ENCODE results near the gene ADD2.

The ADD2 gene

GRCh38 chr2:70717431-70718038 is 50.5 kb downstream of the ADD2 start:
- DNase-seq, result no peak

DNA sequence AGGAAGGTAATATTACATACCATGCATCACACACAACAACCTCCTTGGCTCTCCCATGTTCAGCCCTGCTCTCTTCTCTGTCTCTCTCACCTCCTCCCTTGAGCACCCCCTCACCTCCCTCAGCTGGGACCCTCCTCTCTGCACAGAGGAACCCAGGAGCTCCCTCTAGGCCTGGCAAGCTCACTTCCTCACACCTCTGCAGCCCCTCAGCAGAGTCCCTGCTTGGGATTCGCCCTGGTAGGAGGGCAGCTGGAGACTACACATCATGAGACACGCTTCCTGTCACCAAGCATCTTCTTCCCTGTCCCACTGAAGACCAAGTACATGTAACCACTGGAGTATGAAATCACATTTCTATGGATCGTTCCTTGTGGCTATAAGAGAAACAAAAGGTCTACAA is 51.0 kb downstream of the ADD2 start:
- no peak for DNase-seq

GRCh38 chr2:70716131-70716743 is 51.8 kb downstream of the ADD2 start:
- DNase-seq, result no peak

DNA sequence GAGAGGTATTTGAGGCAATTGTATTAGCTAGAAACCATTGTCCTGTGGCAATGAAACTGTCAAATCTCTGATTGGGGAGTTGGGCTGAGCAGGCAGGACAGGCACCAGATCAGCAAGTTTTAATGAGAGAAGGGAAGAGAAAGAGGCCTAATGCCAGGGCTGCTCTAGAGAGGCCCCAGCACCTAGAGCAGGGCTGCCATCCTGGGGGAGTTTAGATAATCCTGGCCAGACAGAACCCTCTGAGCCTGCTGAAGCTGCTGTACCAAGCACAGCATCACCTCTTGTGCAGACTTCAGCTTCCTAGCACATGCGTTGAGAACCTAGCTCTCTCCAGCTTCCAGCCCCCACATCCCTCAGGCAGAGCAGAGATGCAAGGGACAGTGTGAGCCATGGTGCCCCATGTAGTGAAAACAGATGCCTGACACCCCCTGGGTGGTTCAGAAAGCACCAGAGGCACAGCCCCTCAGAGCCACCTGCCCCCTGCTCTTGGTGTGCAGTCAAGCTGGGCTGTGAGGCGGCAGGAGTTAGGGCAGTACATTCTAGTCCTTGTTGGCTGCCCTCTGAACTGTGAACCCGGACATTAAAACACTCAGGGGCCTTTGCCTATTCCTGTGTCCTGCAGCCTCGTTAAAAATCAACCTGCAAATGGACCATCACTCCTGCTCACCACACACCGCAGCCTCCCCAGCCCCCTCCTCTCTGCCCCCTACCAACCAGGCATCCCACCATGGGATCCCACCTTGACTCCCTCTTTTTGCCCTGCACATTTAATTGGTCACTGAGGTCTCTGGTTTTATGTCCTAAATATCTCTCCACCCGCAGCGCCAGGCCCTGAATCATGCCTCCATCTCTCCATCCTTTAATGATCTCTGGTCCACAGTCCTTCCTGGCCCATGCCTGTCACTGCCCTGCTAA is 52.7 kb downstream of the ADD2 start:
- no peak for DNase-seq

DNA sequence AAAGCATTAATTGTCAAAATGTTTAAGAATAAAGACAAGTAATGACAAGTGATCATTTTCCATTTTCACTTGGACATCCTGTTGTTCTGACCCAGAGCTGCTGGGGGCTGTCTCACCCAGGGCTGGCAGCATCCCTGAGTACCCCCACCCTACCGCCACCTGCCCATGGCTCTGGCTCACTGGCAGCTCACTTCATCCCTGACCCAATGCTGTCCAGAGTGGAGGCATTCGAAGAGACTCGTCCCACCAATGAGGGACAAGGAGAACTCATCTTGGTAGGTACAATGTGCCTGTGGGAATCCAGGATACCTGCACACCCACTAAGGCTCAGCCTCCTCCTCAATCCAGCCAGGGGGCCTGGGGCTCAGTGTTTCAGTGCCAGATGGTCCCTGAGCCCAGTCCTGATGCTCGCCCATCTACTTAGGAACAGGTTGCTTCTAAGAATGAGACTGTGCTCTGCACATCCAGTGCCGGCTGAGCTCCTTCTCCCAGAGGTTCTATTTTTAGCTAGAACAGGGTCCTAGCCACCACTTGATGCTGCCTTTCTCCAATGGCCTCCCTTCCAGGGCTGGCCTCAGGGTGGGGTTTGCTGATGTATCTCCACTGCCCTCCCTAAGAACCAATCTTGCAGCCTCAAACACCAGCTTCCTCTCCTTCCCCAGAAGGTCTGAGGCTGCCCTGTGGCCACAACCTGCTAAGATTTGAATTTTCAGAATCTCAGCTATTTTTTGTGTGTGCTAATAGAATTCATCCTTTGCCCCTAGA is 53.7 kb downstream of the ADD2 start:
- DNase-seq, result no peak

GRCh38 chr2:70712916-70713315 is 55.1 kb downstream of the ADD2 start:
- DNase-seq, result no peak

DNA sequence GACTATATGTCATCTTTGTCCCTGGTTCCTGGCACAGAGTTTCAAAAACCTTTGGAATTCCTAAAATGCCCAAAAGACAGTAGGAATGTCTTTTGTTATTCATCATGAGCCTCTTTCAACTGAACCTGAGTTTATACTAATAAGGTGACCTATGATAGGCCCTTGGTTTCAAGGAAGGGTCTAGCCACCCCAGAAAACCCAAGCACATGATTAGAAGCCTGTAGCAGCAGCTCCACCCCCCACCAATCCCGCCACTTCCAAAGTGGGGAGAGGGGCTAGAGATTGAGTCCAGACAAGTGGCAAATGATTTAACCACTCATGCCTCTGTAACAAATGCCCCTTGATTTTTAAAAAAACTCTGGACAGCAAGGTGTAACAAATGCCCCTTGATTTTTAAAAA is 56.8 kb downstream of the ADD2 start:
- no peak for DNase-seq

GRCh38 chr2:70710038-70710690 is 57.8 kb downstream of the ADD2 start:
- no peak for DNase-seq

DNA sequence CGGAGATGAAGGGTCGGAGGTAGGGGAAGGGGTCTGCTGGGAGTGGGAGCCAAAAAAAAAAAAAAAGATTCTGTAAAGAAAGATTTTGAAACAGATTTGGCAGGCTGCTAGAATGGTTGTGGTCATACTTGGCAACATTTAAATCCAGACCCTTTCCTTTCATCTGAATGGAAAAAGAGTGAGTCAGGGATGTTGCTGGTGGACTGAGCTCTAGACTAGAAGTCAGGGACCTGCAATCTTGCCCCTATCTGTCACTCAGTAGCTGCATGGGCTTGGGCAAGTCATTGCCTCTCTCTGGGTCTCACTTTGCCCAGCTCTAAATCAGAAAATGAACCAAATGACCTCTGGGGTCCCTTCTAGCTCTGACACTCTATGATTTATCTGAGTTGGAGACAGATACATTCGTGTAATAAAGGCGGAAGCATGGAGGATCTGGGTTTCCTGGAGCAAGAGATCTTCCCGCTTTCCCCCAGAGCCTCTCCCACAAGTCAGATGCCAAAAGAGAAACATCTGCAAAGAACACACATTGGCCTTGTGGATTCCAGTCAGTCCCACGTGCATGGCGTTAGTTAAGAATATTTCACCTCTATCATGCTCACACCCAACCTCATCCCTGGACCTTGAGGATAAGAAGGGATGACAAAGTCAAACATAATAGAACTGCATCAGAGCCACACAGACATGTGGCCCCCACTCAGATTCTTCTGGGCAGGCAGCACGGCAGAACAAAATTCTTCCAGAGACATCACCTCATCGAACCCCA is 58.5 kb downstream of the ADD2 start:
- DNase-seq, result no peak

DNA sequence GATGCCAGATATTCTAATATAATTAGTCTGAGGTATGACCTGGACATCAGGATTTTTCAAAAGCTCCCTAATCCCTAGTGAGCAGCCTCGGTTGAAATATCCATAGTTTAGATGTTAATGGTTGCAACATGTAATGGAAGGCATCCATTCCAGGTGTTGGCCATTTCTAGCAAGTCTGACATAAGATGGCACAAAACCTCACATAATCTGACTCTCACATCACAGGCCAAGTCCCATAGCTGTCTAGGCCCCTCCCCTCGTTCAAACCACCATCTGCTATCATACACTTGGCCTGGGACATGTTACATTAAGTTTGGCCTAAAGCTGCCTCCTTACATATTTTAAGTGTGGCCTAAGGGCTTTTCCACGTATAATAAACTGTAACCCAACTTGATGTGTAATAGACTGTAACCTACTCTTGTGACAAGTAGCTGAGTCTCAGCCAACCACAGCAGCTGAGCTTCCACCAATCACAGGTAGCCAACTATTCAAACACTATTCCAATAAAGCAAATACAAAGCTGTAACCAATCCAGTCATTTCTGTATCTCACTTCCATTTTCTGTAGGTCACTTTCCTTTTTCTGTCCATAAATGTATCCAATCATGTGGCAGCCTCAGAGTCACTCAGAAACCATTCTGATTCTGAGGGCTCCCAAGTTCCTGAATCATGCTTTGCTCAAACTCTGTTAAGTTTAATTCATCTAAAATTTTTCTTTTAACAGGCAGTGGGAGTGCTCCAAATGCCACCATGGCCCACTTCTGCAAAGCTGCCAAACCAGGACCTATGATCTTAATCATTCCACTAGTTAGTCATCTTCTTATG is 59.4 kb downstream of the ADD2 start:
- no peak for DNase-seq

DNA sequence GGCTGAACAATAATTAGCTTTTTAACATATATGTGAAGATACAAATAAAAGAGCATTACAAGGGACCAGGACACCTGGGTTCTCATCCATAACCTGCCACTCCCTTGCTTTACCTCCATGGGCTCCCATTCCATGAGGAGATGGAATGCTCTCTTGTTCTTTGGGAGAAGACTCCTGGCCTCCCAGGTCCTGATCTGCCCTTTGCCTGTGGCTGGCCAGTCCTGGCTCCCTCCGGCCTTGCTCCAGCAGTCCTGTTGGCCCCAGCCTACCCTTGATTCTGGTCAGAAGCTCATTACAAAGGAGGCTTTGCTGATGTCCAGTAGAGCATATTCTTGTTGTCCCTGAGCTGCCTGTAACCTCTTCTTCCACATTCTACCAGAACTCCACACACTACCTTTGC is 60.3 kb downstream of the ADD2 start:
- DNase-seq, result no peak

DNA sequence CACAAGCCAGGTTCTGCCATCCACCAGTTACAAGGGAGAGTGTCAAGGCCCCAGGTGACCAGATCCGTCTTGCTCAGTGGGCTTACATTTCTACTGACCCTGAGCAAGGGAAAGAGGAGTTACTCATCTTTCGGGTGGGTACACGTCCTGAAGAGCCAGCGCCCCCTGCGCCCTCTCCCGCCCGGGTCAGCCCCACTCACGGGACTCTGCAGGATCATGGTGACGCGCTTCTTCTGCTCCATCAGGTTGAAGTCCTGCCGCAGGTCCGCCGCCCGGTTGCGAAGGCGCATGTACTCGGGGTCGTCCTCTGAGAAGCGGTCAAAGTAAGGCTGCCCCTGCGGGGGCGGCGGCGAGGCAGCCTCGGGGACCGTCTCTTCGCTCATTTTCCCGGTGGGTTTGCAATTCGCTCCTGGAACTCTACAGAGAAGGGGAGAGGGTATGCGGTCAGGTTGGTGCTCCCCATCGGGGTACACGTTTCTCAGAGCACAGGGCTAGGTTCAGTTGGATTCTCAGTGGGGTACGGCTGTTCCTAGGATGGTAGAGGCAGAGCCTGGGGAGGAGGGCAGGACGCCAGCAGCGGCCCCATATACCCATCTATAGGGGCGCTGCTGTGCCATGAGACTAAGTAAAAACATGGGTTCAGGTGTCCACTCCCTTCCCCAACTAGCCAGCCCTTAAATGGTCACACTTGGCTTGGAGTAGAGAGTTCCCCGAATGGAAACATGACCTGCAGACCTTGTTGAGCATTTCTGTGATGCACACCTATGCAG is 61.8 kb downstream of the ADD2 start:
- no peak for DNase-seq

- no peak for DNase-seq
Observed at GRCh38 chr2:70705160-70705850, 62.7 kb downstream of the ADD2 start.

DNA sequence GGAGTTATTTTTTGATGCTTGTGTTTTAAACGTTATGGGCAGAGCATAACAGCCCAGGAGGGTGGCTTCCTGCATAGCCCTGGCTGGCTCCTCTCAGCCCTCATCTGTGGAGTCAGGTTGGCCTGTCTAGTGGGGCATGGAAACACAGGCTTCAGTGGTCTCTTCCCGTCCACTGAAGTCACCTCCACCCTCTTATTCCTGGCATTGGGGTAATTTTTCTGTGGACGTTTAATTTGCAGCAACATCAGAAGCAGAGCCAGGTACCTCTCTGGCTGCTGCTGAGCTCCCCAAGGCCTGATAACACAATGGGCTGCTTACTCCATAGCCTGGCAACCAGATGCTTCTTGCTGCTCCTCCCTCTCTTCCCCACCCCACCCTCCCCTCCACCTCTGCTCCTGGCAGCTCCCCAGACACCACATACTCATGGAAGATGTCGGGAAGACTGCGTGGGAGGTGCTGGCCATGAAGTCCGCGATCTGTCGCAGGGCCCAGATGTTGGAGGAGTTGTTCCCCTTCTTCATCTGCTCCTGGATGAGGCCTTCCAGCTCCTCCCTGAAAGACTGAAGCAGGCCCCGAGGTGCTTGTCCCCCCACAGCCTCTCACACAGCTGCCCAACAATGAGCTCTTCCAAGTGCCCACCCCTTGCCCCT is 64.0 kb downstream of the ADD2 start:
- no peak for DNase-seq

DNA sequence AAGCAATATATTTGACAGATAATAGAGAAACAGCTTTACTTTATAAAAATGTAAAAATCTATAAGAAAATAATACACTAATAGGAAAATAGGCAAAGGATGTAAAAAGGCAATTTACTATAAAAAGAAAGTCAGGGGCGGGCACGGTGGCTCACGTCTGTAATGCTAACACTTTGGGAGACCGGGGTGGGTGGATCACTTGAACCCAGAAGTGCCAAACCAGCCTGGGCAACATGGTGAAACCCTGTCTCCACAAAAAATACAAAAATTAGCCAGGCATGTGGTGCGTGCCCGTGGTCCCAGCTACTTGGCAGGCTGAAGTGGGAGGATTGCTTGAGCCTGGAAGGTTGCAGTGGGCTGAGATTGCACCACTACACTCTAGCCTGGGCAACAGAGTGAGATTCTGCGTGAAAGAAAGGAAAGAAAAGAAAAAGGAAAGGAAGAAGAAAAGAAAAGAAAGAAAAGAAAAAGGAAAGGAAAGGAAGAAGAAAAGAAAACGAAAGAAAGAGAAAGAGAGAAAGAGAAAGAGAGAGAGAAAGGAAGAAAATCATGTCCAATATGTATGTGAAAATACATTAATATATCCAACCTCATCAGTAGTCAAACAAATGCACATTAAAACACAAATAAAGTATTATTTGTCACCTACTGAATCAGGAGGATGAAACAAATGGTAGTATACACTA is 65.1 kb downstream of the ADD2 start:
- no peak for DNase-seq

DNA sequence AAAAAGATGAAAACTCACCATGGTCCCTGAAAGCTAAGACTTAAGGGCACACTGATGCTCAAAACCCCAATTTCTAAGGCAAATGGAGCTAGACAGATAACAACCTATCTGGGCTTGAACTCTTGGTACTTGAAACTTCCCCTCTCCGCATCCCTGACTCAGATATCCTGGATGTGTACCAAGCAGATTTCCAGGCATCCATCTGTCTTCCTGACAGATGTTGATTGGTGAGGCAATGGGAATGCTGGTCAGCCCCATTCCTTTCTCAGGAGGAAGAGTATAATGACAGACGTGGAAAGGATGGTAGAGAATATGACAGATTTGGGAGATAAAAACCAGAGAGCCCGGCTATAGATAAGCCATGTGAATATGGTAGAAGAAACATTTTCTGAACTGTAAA is 69.2 kb downstream of the ADD2 start:
- no peak for DNase-seq

GRCh38 chr2:70697603-70698383 is 70.2 kb downstream of the ADD2 start:
- no peak for DNase-seq

DNA sequence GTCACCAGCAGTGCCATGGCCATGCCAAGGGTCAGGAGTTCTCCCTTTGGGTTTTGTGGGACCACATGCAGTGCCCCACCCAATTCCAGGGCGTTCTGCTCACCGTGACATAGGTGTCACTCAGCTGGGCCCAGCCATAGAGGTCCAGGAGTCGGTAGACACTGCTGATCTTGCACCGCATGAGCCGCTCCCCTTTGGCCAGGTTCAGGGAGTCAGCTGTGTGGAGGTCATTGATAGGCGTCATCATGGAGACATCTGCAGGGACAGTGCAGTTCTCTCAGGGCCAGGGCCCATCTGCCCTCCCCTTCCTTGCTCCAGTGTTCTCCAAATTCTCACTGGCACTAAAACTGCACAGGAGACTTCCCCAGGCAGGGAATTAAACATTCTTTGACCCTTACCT is 71.9 kb downstream of the ADD2 start:
- DNase-seq, result no peak
